ENCODE results near the gene NFKBIA. TPM values are rescaled to one million over a fixed set of nuclear protein-coding genes. Genes with fewer than 3 reads are reported as not detected.
"Not testable (repeated sequence)": the region's sequence is repeated elsewhere in the genome, so short reads cannot be mapped to it uniquely, and the experiment has no call there.

The NFKBIA gene, protein sequence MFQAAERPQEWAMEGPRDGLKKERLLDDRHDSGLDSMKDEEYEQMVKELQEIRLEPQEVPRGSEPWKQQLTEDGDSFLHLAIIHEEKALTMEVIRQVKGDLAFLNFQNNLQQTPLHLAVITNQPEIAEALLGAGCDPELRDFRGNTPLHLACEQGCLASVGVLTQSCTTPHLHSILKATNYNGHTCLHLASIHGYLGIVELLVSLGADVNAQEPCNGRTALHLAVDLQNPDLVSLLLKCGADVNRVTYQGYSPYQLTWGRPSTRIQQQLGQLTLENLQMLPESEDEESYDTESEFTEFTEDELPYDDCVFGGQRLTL
- 100 to 1,000 TPM; 391 to 596 TPM for total RNA-seq

DNA sequence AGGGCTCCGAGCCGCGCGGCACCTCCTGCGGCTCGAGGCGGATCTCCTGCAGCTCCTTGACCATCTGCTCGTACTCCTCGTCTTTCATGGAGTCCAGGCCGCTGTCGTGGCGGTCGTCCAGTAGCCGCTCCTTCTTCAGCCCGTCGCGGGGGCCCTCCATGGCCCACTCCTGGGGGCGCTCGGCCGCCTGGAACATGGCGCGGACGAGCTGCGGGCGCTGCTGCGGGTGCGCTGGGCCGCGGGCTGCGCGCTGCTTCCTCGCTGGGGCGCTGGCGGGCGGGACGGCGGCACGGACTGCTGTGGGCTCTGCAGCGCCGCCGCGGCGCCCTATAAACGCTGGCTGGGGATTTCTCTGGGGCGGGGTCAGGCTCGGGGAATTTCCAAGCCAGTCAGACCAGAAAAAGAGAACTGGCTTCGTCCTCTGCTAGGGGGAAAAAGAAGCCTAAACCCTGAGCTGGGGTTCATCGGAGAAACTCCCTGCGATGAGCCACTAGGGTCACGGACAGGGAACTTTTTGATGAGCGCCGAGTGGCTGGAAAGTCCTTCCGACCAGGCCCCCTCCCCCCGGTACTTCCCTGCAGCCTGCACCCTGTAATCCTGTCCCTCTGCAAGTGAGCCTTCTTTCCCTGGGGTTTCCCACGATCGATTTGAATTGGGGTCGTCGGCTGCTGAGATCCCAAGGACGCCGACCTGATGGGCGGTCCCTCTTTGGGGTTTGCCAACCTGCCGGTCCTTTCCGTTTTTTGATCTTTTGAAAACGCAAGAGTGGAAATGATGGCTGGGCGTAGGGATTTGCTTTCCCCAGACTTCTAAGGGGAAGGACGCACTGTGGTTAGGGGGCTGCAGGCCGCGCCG lies at the start of gene NFKBIA:
TSS of gene NFKBIA (minus strand) at position 301 of the 855 bp plus-strand sequence. CDS start at position 196, 105 bp downstream.
- ATAC-seq (replicated peaks in 1 of 2): peak; percentile 69 to 73
- H3K4me1 Mint-ChIP-seq (ENCODE audit: low read depth): peaks cover 52% of the 10 kb centered on the region
- H3K4me3 Mint-ChIP-seq: peak within 1 kb of the TSS; percentile 97
- peak; percentile 96 to 98 for DNase-seq
- no peaks in the 10 kb centered on the region for H3K9me3 Mint-ChIP-seq
- peaks cover 32 to 39% of the 10 kb centered on the region in 2 donors for H3K36me3 Mint-ChIP-seq (ENCODE audit: insufficient read depth in 2 of 2)
- peak within 1 kb of the TSS; percentile 98 for H3K27ac Mint-ChIP-seq
- H3K27me3 Mint-ChIP-seq (ENCODE audit: low read depth): no peaks in the 10 kb centered on the region

- no peaks in the 10 kb centered on the region for H3K36me3 Mint-ChIP-seq (ENCODE audit: insufficient read depth in 2 of 2)
- no peaks in the 10 kb centered on the region for H3K4me1 Mint-ChIP-seq (ENCODE audit: low read depth)
- ATAC-seq (replicated peaks in 1 of 2) (peak in 1 of 2 donors; percentile 39), DNase-seq (no peak)
- no peak overlapping the region for H3K4me3 Mint-ChIP-seq
- H3K9me3 Mint-ChIP-seq: no peaks in the 10 kb centered on the region
- no peaks in the 10 kb centered on the region for H3K27me3 Mint-ChIP-seq (ENCODE audit: low read depth)
- no peak overlapping the region for H3K27ac Mint-ChIP-seq
Observed at GRCh38 chr14:35446450-35446849, 41.9 kb upstream of the NFKBIA start.

DNA sequence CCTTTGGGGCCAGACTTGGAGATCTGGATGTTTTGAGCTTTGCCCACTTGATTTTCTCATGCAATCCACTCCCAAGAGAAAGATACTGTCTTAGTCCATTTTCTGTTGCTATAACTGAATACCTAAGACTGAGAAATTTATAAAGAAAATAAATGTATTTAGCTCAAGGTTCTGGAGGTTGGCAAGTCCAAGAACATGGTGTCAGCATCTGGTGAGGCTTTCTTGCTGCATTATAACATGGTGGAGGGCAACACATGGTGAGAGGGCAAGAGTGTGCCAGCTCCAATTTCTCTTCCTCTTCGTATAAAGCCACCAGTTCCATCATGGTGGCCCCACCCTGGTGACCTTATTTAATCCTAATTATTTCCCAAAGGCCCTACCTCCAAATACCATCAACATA lies 39.6 kb upstream of the NFKBIA start:
- no peak overlapping the region for H3K4me3 Mint-ChIP-seq
- no peaks in the 10 kb centered on the region for H3K36me3 Mint-ChIP-seq (ENCODE audit: insufficient read depth in 2 of 2)
- no peak overlapping the region for H3K27ac Mint-ChIP-seq
- no peak for DNase-seq
- H3K4me1 Mint-ChIP-seq (ENCODE audit: low read depth): no peaks in the 10 kb centered on the region
- H3K9me3 Mint-ChIP-seq: no peaks in the 10 kb centered on the region
- no peaks in the 10 kb centered on the region for H3K27me3 Mint-ChIP-seq (ENCODE audit: low read depth)
- ATAC-seq (replicated peaks in 1 of 2): no peak

GRCh38 chr14:35441160-35441559 lies 36.6 kb upstream of the NFKBIA start:
- DNase-seq: no peak
- H3K27me3 Mint-ChIP-seq (ENCODE audit: low read depth): no peaks in the 10 kb centered on the region
- no peak overlapping the region for H3K4me3 Mint-ChIP-seq
- no peak overlapping the region for H3K27ac Mint-ChIP-seq
- ATAC-seq (replicated peaks in 1 of 2): no peak
- no peaks in the 10 kb centered on the region for H3K9me3 Mint-ChIP-seq
- no peaks in the 10 kb centered on the region for H3K36me3 Mint-ChIP-seq (ENCODE audit: insufficient read depth in 2 of 2)
- no peaks in the 10 kb centered on the region for H3K4me1 Mint-ChIP-seq (ENCODE audit: low read depth)

GRCh38 chr14:35438910-35439713 lies 34.6 kb upstream of the NFKBIA start:
- Mint-ChIP-seq H3K4me3 (no peak overlapping the region), H3K36me3 (ENCODE audit: insufficient read depth in 2 of 2) (no peaks in the 10 kb centered on the region), H3K4me1 (ENCODE audit: low read depth) (peaks cover 9% of the 10 kb centered on the region), H3K27me3 (ENCODE audit: low read depth) (no peaks in the 10 kb centered on the region), H3K27ac (no peak overlapping the region), H3K9me3 (no peaks in the 10 kb centered on the region)
- ATAC-seq (replicated peaks in 1 of 2) (peak; percentile 35 to 36), DNase-seq (no peak)

DNA sequence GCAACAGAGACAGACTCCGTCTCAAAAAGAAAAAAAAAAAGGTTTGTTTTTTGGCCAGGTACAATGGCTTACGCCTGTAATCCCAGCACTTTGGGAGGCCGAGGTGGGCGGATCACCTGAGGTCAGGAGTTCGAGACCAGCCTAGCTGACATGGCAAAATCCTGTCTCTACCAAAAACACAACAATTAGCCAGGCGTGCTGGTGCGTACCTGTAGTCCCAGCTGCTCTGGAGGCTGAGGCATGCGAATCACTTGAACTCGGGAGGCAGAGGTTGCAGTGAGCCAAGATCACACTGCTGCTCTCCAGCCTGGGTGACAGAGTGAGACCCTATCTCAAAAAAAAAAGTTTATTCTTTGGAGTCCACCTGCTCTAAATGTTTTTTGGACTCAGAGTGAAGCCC lies 33.9 kb upstream of the NFKBIA start:
- not testable (repeated sequence) for H3K36me3 Mint-ChIP-seq (ENCODE audit: insufficient read depth in 2 of 2); DNase-seq; ATAC-seq (replicated peaks in 1 of 2); H3K27ac Mint-ChIP-seq; H3K4me1 Mint-ChIP-seq (ENCODE audit: low read depth); H3K27me3 Mint-ChIP-seq (ENCODE audit: low read depth); H3K9me3 Mint-ChIP-seq; H3K4me3 Mint-ChIP-seq

DNA sequence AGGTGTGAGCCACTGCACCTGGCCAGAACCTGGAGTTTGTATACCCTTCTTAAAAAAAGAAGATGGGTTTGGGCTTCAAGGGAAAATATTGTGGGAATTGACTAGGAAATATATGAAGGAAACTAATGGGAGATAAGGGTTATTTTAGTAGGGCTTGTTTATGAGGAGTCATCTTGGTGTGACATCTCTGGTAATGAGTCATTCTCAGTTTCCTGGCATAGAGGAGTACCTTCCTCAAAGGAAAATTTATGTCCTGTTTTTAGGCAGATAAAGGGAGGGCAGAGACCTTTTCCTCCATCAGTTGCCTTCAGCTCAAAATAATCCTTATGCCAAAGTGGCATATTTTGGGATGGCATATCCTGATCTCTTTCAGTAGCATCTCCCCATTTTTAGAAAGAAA lies 30.6 kb upstream of the NFKBIA start:
- Mint-ChIP-seq H3K4me3 (no peak overlapping the region), H3K9me3 (no peaks in the 10 kb centered on the region), H3K4me1 (ENCODE audit: low read depth) (peaks cover 9% of the 10 kb centered on the region), H3K27me3 (ENCODE audit: low read depth) (no peaks in the 10 kb centered on the region), H3K27ac (no peak overlapping the region), H3K36me3 (ENCODE audit: insufficient read depth in 2 of 2) (no peaks in the 10 kb centered on the region)
- no peak for ATAC-seq (replicated peaks in 1 of 2)
- no peak for DNase-seq

GRCh38 chr14:35433826-35434225 lies 29.3 kb upstream of the NFKBIA start:
- DNase-seq (no peak), ATAC-seq (replicated peaks in 1 of 2) (no peak)
- Mint-ChIP-seq H3K4me1 (ENCODE audit: low read depth) (peaks cover 9% of the 10 kb centered on the region), H3K4me3 (no peak overlapping the region), H3K9me3 (no peaks in the 10 kb centered on the region), H3K36me3 (ENCODE audit: insufficient read depth in 2 of 2) (no peaks in the 10 kb centered on the region), H3K27me3 (ENCODE audit: low read depth) (no peaks in the 10 kb centered on the region), H3K27ac (no peak overlapping the region)

DNA sequence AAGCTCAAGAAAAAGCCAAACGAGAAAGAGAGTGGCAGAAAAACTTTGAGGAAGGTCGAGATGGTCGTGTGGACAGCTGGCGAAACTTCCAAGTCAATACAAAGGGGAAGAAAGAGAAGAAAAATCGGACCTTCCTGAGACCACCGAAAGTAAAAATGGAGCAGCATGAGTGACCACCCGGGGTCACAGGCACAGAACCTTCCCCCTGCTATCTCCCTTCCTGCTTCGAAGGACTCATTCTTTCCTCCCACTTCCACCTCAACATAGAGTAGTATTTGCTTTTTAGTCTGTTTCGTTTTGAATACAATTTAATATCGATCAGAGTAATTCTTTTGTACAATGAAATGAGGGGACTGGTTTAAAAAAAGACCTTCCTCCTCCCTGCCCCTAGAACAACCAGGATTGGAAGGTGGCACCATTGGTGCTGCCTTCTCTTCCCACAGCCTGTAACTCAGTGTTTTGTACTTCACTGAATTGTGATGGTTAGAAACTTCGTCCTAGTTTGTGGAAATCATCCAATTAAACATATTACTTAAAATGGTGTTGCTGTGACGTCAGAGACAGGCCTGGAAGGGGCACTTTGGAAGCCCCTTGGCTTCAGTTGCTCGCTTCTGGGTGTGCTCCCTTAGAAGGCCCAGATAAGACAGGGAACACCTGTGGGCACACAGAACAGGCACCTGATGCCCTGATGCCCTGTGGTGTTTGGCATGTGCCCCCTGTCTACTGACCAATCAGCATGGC lies 26.1 kb upstream of the NFKBIA start:
- Mint-ChIP-seq H3K27ac (no peak overlapping the region), H3K4me1 (ENCODE audit: low read depth) (peaks cover 18% of the 10 kb centered on the region), H3K36me3 (ENCODE audit: insufficient read depth in 2 of 2) (no peaks in the 10 kb centered on the region), H3K27me3 (ENCODE audit: low read depth) (no peaks in the 10 kb centered on the region), H3K9me3 (no peaks in the 10 kb centered on the region), H3K4me3 (peak overlapping the region in 1 of 2 donors; percentile 32)
- ATAC-seq (replicated peaks in 1 of 2) (no peak), DNase-seq (no peak)

GRCh38 chr14:35429951-35430350 lies 25.4 kb upstream of the NFKBIA start:
- H3K27me3 Mint-ChIP-seq (ENCODE audit: low read depth): no peaks in the 10 kb centered on the region
- H3K9me3 Mint-ChIP-seq: no peaks in the 10 kb centered on the region
- ATAC-seq (replicated peaks in 1 of 2): no peak
- H3K36me3 Mint-ChIP-seq (ENCODE audit: insufficient read depth in 2 of 2): no peaks in the 10 kb centered on the region
- peak overlapping the region in 1 of 2 donors; percentile 32 for H3K4me3 Mint-ChIP-seq
- H3K27ac Mint-ChIP-seq: peak overlapping the region; percentile 9
- DNase-seq: no peak
- peaks cover 11% of the 10 kb centered on the region for H3K4me1 Mint-ChIP-seq (ENCODE audit: low read depth)

- Mint-ChIP-seq H3K27me3 (ENCODE audit: low read depth) (no peaks in the 10 kb centered on the region), H3K27ac (peak overlapping the region; percentile 63), H3K4me3 (no peak overlapping the region), H3K36me3 (ENCODE audit: insufficient read depth in 2 of 2) (peaks cover 0 to 3% of the 10 kb centered on the region in 2 donors), H3K9me3 (peaks cover 1 to 2% of the 10 kb centered on the region in 2 donors), H3K4me1 (ENCODE audit: low read depth) (peaks cover 19% of the 10 kb centered on the region)
- ATAC-seq (replicated peaks in 1 of 2) (peak; percentile 58 to 87), DNase-seq (no peak)
Observed at GRCh38 chr14:35425850-35426249, 21.3 kb upstream of the NFKBIA start.

DNA sequence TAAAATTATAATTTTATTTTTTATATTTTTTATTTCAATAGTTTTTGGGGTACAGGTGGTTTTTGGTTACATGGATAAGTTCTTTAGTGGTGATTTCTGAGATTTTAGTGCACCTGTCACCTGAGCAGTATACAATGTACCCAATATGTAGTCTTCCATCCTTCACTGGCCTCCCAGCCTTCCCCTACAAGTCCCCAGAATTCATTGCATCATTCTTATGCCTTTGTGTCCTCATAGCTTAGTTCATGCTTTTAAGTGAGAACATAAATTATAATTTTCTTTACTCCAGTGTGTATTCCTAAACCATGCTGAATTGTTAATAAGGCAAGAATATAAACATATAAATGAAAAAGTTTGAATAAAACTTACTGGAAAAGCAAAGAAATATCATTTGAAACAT lies 19.1 kb upstream of the NFKBIA start:
- Mint-ChIP-seq H3K4me1 (ENCODE audit: low read depth) (peaks cover 25% of the 10 kb centered on the region), H3K36me3 (ENCODE audit: insufficient read depth in 2 of 2) (peaks cover 0 to 3% of the 10 kb centered on the region in 2 donors), H3K9me3 (peaks cover 1 to 2% of the 10 kb centered on the region in 2 donors), H3K27me3 (ENCODE audit: low read depth) (no peaks in the 10 kb centered on the region), H3K4me3 (no peak overlapping the region), H3K27ac (no peak overlapping the region)
- no peak for DNase-seq
- ATAC-seq (replicated peaks in 1 of 2): no peak

All from activated T-cell treated with anti-CD3 and anti-CD28 coated beads, Interleukin-2, amount 50 U/mL, for 72 hours (primary cell).